DMS79 treated with DMSO at 0.1 percent for 48 hours (cell line): ENCODE results near the gene SURF1.
A peak's percentile ranks its signal among the peaks of the same experiment; 100 is the strongest.
"Not testable (repeated sequence)": the region's sequence is repeated elsewhere in the genome, so short reads cannot be mapped to it uniquely, and the experiment has no call there.

Experiments
- DNase-seq: peaks from one replicate; lab custom pipeline; 2025; lab: John Stamatoyannopoulos, UW

The SURF1 gene, protein sequence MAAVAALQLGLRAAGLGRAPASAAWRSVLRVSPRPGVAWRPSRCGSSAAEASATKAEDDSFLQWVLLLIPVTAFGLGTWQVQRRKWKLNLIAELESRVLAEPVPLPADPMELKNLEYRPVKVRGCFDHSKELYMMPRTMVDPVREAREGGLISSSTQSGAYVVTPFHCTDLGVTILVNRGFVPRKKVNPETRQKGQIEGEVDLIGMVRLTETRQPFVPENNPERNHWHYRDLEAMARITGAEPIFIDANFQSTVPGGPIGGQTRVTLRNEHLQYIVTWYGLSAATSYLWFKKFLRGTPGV

DNA sequence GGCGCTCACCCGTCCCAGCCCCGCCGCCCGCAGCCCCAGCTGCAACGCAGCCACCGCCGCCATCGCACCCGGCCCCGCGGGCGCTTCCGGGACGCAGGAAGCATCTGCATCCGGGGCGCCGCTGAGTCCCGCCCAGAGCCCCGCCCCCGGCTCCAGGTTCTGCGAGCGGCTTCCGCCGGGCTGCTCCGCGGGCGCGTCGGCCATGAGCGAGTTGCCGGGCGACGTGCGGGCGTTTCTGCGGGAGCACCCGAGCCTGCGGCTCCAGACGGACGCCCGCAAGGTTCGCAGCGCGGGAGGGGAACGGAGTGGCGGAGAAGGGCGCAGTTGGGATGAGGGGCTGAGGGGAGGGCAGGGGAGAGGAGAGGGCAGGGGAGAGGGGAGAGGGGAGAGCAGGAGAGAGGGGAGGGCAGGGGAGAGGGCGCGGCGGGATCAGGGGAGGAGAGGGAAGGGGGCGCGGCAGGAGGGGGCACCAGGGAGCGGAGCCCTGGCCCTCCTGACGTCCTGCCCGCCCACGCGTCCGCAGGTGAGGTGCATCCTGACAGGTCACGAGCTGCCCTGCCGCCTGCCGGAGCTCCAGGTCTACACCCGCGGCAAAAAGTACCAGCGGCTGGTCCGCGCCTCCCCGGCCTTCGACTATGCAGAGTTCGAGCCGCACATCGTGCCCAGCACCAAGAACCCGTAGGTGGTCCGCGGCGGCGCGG is at the start of gene SURF1, which contains the start of gene SURF2:
Gene SURF1 (minus strand): TSS at position 97 of the 701 bp plus-strand sequence. CDS start 34 bp downstream, at position 63.
Gene SURF2 (plus strand): TSS at position 160 of the 701 bp plus-strand sequence. CDS start 43 bp downstream, at position 203.
- peak; percentile 66 for DNase-seq

DNA sequence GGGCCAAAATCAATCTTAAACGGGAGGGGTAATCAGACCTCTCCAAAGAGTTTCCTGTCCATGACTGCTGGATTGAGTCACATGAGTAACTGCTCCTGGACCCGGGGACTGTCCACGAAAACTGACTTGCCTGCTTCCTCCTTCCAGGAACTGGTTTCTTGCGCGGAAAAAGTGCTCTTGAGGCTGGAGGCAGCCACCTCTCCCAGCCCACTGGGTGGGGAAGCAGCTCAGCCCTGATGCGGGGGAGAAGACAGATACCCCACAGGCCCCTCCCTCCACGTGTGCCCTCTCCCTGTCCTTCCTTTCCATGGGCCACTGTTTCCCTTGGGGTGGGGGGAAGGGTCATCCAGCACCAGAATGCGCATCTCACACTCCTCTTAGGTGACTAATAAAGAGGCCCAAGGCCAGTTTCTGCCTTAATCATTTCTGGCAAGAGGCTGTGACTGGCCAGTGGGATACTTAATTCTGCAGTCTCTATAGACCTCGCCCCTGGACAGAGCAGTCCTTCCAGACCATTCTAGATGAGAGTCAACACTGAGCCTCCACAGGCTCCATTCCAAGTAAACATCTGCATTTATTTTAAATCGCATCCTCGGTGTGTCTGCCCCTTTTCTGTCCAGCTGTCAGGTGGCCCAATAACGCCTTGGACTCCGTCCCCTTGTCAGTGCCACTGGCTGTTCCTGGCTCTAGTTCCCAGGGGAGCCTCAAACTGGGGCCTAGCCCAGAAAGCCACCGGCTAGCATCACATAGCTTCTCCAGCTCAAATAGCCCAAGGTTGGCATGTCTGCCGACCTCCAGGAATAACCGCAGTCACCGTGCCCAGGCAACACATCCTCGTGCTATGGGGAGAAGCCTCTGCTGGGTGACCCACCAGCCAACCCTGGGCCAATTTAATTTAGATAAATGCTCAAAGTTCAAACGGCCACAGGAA is 49.5 kb upstream of the SURF1 start:
- DNase-seq, result no peak

DNA sequence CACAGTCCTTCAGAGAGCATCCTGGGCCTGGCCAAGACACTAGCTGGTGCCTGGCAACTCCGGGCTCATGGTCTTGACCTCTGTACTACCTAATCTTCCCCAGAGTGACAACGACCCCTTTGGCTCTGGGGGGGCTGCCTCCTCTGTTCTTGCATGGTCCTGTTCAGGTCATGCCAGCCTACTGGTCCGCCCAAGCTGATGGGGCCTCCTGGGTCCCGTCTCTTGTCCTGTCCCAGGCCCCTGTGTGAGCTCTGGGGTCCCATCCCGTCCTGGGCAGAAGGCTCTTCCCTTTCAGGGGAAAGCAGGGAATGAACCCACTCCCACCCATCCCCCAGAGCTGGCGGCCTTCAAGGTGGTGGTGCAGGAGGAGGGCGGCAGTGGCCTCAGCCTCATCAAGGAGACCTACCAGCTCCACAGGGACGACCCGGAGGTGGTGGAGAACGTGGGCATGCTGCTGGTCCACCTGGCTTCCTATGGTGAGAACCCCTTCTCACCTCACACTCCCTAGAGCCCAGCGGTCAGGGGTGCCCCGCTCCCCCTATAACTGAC is 48.2 kb upstream of the SURF1 start:
- no peak for DNase-seq

DNA sequence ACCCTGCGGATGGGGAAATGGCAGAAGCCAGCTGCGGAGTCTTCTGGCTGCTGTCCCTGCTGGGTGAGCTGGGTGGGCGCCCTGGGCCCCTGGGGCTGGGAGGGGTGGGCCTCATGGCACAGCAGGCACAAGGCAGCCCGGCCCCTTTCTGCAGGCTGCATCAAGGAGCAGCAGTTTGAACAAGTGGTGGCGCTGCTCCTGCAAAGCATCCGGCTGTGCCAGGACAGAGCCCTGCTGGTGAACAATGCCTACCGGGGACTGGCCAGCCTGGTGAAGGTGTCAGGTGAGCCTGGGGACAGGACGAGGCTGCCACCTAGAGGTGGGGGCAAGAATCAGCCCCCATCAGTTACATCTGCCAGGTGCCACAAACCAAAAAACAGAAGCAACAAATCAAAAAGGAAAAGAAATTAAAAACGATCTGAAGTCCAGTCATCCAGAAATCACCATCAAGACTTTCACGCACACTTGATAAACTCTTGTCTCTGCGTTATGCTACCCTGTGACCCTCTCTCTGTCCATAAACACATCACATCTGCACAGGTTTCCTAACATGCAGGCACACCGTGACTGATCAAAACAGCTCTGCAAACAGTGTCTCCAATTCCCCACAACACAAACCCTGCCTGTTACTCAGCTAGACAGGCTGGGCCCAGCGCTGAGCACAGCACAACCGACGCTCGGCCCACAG is 47.6 kb upstream of the SURF1 start:
- peak; percentile 34 for DNase-seq

DNA sequence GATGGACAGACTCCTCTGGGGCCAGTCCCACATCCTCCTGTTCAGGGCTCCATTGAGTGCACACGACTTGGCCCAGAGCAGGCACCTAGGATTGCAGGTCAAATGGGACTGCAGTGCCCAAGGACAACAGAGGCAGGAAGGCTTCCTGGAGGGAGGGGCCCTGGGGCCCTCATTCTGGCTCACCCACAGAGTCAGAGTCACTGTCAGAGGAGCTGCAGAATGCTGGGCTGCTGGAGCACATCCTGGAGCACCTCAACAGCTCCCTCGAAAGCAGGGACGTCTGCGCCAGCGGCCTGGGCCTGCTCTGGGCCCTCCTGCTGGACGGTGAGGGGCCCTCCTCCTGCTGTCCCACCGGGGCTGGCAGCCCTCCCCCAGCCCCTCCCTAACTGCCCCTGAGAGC is 46.4 kb upstream of the SURF1 start:
- no peak for DNase-seq

- no peak for DNase-seq
These were observed 45.3 kb upstream of the SURF1 start for GRCh38 chr9:133401588-133401987.

DNA sequence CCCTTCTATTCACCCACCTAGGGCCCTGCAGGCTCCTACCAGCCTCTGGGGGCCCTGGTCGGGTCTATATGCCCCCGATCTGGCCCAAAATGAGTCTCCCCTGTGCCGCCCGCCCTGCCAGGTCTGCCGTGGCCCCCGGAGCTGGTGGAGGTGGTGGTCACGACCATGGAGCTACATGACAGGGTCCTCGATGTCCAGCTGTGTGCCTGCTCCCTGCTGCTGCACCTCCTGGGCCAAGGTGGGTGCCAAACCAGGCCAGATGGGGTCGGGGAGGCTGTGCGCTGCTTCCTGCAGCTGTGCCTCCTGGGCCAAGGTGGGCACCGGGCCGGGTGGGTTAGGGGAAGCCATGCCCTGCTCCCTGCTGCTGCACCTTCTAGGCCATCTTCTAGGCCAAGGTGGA is 44.0 kb upstream of the SURF1 start:
- no peak for DNase-seq

DNA sequence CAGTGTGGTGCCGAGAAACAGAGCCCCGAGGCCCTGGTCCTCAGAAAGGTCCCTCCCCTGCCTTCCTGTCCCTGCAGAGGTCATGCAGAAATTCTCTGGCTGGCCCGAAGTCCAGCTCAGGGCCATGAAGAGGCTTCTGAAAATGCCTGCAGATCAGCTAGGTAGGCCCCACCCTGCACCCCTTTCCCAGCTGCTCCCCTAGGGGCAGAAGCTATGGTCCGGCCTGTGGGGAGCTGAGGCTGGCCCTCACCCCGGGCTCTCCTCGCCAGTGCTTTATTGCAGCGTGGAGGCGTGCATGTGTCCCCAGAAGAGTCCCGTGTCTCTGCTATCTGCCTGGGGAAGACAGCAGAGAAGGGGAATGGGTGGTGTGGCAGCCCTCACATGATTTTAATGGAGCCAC is 41.6 kb upstream of the SURF1 start:
- no peak for DNase-seq

GRCh38 chr9:133397370-133397769 is 41.1 kb upstream of the SURF1 start:
- no peak for DNase-seq

DNA sequence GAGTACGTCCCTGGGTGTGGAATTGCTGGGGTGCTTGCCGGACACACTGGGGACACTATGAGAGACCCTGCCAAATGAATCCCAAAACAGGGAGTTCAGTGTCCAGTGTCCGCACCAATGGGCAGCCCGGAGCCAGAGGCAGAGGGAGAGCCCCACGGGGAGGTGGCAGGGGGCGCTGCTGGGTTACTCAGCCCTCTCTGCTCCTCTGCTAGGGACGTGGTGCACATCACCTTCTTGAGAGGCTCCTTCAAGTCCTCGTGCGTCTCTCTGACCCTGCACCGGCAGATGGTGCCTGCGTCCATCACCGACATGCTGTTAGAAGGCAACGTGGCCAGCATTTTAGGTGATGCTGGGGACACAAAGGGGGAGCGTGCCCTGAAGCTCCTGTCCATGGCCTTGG is 40.7 kb upstream of the SURF1 start:
- DNase-seq, result no peak

DNA sequence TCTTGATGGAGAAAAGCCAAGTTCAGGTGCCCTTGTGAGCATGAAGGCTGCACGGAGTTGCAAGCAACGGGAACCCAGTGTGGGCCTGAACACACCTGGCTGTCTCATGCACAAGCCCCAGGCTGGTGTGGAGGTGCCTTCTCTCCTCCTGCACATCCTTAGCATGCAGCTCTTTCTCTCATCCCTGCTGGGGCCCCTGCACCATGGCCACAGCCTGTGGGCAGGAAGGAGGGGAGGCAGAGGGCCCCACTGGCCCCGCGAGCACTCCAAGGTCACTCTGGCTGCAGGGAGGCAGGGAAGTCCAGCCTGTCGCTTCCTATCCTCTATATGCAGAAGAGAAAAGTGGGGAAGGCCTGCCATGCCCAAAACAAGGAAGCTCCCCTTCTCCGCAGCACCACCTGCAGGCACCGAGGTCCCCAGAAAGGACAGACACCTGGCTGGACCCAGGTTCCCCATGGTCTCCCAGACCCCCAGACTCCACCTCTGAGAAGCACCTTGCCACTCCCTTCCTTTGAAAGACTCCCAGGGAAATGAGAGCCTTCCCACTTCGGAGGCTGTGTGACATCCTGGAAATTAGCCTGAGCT is 38.5 kb upstream of the SURF1 start:
- DNase-seq, result no peak

DNA sequence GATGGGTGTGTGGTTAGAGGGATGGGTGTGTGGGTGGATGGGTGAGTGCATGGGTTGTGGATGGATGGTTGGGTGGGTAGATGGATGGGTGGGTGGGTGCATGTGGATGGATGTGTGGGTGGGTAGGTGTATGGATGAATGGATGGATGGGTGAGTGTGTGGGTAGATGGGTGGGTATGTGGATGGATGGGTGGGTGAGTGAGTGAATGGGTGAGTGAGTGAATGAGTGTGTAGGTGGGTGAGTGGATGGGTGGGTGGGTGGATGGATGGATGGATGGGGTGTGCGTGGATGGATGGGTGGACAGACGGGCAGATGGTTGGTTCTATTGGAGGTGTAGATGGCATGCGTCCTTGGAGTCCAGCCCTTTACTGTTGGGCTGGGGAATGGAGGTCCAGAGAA is 37.1 kb upstream of the SURF1 start:
- no peak for DNase-seq

DNA sequence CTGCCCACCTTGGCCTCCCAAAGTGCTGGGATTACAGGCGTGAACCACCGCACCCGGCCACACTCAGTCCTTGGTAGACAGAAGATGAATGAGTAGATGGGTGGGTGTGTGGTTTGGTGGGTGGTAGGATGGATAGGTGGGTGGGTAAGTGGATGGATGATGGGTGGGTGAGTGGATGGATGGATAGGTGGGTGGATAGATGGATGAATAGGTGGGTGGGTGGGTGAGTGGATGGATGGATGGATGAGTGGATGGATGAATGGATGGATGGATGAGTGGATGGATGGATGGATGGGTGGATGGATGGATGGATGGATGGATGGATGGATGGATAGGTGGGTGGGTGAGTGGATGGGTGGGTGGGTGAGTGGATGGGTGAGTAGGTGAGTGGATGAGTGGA is 36.0 kb upstream of the SURF1 start:
- not testable (repeated sequence) for DNase-seq

DNA sequence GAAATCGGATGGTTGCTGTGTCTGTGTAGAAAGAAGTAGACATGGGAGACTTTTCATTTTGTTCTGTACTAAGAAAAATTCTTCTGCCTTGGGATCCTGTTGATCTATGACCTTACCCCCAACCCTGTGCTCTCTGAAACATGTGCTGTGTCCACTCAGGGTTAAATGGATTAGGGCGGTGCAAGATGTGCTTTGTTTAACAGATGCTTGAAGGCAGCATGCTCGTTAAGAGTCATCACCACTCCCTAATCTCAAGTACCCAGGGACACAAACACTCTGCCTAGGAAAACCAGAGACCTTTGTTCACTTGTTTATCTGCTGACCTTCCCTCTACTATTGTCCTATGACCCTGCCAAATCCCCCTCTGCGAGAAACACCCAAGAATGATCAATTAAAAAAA is 35.2 kb upstream of the SURF1 start:
- not testable (repeated sequence) for DNase-seq

DNA sequence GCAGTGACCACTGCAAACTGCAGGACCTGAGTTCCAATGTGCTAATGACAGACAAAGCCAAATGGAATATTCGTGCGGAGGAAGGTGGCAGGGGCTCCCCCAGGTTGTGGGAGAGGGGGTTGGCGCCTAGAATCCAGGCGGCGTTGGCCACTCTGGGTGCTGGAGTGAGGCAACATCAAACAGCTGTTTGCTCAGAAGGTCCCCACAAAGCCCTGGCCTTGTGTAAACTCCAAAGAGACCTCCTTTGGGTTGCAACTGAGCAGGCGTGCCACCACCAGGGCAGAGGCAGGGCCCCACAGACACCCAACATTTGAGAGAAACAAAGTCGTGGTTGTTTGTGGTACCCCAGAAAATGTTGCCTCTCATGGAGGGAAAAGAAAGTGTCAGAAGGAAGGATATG is 34.4 kb upstream of the SURF1 start:
- DNase-seq, result no peak

DNA sequence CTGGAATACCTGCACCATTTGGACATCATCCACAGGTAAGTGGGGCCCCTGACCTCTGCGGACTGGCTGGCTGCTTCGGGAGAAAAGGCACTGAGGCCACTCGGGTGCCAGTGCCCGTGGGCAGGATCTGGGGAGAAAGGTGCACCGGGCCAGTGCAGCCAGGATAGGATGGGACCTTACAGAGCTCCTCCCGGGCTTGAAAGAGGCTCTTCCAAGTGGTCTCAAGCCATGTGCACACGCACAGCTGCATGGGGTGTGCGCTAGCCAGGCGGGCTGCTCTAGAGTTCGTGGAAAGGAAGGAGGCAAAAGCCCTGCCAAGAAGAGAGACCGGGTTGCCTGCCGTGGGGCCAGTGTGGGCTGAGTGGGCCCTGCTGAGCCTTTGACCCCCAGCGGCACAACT is 33.3 kb upstream of the SURF1 start:
- DNase-seq, result no peak

DNA sequence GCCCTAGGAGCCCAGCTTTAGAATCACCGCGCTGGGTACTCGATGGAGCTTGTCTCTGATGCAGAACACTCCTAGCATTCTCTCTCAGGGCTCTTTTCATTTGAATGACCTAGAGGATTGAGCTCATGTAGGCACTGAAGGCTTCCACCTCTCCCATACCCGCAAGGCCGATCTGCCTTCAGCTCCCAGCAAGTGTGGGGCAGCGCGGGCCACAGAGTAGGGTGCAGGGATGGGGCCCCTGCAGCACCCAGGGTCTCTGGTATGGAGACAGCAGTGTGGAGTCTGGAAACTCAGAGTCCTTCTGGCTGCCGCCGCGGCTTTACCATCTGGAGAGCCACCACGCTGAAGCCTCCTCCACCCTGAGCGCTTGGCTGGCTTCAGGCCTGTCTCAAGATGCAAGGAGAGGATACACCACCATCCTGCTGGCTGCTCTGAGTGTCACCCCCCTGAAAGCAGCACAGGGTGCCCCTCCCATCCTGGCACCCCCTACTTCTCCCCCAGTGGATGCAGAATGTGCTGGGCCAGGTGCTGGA is 32.8 kb upstream of the SURF1 start:
- DNase-seq, result no peak

GRCh38 chr9:133387680-133388079 is 31.4 kb upstream of the SURF1 start:
- DNase-seq, result peak; percentile 57

GRCh38 chr9:133386338-133386737 is 30.1 kb upstream of the SURF1 start:
- no peak for DNase-seq

GRCh38 chr9:133385452-133385851 is 29.2 kb upstream of the SURF1 start:
- DNase-seq, result no peak
